HepG2 (cell line): Measurements from ENCODE around the gene ULK3.

Experiments
- ERF ChIP-seq: IDR thresholded peaks from 2 replicates; pipeline ENCODE4 v1.6.1; 2018; ENCODE audit warnings: missing biosample characterization, missing genetic modification reagents
- ETV6 ChIP-seq: sonication (generic); formaldehyde crosslinking; conservative IDR thresholded peaks from 2 replicates; pipeline ENCODE4 v1.4.0; 2020; ENCODE audit warnings: missing genetic modification reagents
- KAT8 ChIP-seq: IDR thresholded peaks from 2 replicates; pipeline ENCODE4 v1.6.1; 2016; ENCODE audit warnings: missing genetic modification reagents, missing compliant biosample characterization
- POLR2A ChIP-seq, 2 experiments: IDR thresholded peaks; 2 replicates each; pipeline ENCODE4 v1.6.1; 2011; ENCODE audit warnings: low read depth in 2 of 2, low read length in 2 of 2, mild to moderate bottlenecking in 1 of 2, moderate library complexity in 1 of 2; ENCODE audit not compliant: insufficient read depth in 1 of 2
- ZNF138 ChIP-seq: sonication (generic); formaldehyde crosslinking; IDR thresholded peaks from 2 replicates; pipeline ENCODE4 v1.5.0; 2020; ENCODE audit warnings: mild to moderate bottlenecking, low read depth, missing genetic modification reagents
- ZNF337 ChIP-seq: sonication (generic); formaldehyde crosslinking; IDR thresholded peaks from 2 replicates; pipeline ENCODE4 v1.5.1; 2020; ENCODE audit warnings: missing genetic modification reagents, low read depth, mild to moderate bottlenecking, borderline replicate concordance
- TF ChIP-seq, protein P1 (sequence below): sonication (generic); formaldehyde crosslinking; IDR thresholded peaks from 2 replicates; pipeline ENCODE4 v1.8.0; 2022; ENCODE audit warnings: missing genetic modification reagents, mild to moderate bottlenecking, moderate library complexity, borderline replicate concordance
- TF ChIP-seq, protein P2 (sequence below): sonication (generic); formaldehyde crosslinking; IDR thresholded peaks from 2 replicates; pipeline ENCODE4 v1.4.0; 2020; ENCODE audit warnings: mild to moderate bottlenecking, missing genetic modification reagents, borderline replicate concordance
- TF ChIP-seq, protein P3 (sequence below): sonication (generic); formaldehyde crosslinking; IDR thresholded peaks from 2 replicates; pipeline ENCODE4 v1.4.0; 2020; ENCODE audit warnings: missing genetic modification reagents
- TF ChIP-seq, protein P4 (sequence below): sonication (generic); formaldehyde crosslinking; IDR thresholded peaks from 2 replicates; pipeline ENCODE4 v1.4.0; 2020; ENCODE audit warnings: missing genetic modification reagents

DNA sequence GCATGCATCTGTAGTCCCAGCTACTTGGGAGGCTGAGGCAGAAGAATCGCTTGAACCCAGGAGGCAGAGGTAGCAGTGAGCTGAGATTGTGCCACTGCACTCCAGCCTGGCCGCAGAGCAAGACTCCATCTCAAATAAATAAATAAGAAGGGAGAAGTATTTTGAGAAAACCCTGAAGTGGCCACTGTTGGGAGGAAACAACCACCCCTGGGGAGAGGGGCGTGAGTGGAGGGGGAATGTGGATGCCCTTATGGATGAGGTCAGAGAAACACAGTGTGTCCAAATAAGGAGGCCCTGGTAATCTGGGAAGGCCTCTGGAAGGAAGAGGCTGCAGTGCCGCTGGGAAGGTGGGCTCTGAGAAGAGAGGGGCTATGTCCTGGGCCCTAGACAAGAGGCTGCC, 20.7 kb downstream of the ULK3 start:
- TF ChIP-seq, protein P1, sequence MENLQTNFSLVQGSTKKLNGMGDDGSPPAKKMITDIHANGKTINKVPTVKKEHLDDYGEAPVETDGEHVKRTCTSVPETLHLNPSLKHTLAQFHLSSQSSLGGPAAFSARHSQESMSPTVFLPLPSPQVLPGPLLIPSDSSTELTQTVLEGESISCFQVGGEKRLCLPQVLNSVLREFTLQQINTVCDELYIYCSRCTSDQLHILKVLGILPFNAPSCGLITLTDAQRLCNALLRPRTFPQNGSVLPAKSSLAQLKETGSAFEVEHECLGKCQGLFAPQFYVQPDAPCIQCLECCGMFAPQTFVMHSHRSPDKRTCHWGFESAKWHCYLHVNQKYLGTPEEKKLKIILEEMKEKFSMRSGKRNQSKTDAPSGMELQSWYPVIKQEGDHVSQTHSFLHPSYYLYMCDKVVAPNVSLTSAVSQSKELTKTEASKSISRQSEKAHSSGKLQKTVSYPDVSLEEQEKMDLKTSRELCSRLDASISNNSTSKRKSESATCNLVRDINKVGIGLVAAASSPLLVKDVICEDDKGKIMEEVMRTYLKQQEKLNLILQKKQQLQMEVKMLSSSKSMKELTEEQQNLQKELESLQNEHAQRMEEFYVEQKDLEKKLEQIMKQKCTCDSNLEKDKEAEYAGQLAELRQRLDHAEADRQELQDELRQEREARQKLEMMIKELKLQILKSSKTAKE (CRISPR knock-in tag) = no peak
- no peak for TF ChIP-seq ERF (CRISPR knock-in tag)
- no peak for TF ChIP-seq POLR2A (IDR thresholded peaks at IDR 0.05; ENCODE audit: insufficient read depth in 1 of 2, low read depth in 2 of 2, low read length in 2 of 2)
- no peak for TF ChIP-seq ZNF138
- no peak for TF ChIP-seq KAT8 (CRISPR knock-in tag)
- TF ChIP-seq, protein P2, sequence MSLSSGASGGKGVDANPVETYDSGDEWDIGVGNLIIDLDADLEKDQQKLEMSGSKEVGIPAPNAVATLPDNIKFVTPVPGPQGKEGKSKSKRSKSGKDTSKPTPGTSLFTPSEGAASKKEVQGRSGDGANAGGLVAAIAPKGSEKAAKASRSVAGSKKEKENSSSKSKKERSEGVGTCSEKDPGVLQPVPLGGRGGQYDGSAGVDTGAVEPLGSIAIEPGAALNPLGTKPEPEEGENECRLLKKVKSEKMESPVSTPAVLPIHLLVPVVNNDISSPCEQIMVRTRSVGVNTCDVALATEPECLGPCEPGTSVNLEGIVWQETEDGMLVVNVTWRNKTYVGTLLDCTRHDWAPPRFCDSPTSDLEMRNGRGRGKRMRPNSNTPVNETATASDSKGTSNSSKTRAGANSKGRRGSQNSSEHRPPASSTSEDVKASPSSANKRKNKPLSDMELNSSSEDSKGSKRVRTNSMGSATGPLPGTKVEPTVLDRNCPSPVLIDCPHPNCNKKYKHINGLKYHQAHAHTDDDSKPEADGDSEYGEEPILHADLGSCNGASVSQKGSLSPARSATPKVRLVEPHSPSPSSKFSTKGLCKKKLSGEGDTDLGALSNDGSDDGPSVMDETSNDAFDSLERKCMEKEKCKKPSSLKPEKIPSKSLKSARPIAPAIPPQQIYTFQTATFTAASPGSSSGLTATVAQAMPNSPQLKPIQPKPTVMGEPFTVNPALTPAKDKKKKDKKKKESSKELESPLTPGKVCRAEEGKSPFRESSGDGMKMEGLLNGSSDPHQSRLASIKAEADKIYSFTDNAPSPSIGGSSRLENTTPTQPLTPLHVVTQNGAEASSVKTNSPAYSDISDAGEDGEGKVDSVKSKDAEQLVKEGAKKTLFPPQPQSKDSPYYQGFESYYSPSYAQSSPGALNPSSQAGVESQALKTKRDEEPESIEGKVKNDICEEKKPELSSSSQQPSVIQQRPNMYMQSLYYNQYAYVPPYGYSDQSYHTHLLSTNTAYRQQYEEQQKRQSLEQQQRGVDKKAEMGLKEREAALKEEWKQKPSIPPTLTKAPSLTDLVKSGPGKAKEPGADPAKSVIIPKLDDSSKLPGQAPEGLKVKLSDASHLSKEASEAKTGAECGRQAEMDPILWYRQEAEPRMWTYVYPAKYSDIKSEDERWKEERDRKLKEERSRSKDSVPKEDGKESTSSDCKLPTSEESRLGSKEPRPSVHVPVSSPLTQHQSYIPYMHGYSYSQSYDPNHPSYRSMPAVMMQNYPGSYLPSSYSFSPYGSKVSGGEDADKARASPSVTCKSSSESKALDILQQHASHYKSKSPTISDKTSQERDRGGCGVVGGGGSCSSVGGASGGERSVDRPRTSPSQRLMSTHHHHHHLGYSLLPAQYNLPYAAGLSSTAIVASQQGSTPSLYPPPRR (CRISPR knock-in tag) = no peak
- no peak for TF ChIP-seq ETV6 (CRISPR knock-in tag)
- TF ChIP-seq ZNF337 = no peak
- TF ChIP-seq, protein P3, sequence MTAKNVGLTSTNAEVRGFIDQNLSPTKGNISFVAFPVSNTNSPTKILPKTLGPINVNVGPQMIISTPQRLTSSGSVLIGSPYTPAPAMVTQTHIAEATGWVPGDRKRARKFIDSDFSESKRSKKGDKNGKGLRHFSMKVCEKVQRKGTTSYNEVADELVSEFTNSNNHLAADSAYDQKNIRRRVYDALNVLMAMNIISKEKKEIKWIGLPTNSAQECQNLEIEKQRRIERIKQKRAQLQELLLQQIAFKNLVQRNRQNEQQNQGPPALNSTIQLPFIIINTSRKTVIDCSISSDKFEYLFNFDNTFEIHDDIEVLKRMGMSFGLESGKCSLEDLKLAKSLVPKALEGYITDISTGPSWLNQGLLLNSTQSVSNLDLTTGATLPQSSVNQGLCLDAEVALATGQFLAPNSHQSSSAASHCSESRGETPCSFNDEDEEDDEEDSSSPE (CRISPR knock-in tag) = no peak
- TF ChIP-seq, protein P4, sequence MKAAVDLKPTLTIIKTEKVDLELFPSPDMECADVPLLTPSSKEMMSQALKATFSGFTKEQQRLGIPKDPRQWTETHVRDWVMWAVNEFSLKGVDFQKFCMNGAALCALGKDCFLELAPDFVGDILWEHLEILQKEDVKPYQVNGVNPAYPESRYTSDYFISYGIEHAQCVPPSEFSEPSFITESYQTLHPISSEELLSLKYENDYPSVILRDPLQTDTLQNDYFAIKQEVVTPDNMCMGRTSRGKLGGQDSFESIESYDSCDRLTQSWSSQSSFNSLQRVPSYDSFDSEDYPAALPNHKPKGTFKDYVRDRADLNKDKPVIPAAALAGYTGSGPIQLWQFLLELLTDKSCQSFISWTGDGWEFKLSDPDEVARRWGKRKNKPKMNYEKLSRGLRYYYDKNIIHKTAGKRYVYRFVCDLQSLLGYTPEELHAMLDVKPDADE = no peak
